Measurements from ENCODE around the gene TMEM218. TPM values are rescaled to one million over a fixed set of nuclear protein-coding genes. Genes with fewer than 3 reads are reported as not detected.
"Not testable (repeated sequence)": the region's sequence is repeated elsewhere in the genome, so short reads cannot be mapped to it uniquely, and the experiment has no call there.

TMEM218 gene
- polyA plus RNA-seq, 1 donor: 19.7 TPM

DNA sequence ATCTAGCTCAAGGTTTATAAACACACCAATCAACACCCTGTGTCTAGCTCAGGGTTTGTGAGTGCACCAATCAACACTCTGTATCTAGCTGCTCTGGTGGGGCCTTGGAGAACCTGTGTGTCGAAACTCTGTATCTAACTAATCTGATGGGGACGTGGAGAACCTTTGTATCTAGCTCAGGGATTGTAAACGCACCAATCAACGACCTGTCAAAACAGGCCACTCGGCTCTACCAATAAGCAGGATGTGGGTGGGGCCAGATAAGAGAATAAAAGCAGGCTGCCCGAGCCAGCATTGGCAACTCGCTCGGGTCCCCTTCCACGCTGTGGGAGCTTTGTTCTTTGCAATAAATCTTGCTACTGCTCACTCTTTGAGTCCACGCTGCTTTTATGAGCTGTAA is 21.3 kb downstream of the TMEM218 start:
- not testable (repeated sequence) for DNase-seq (ENCODE audit: low read depth)

GRCh38 chr11:125089481-125089880 is 21.9 kb downstream of the TMEM218 start:
- not testable (repeated sequence) for DNase-seq (ENCODE audit: low read depth)

GRCh38 chr11:125088576-125089455 is 22.6 kb downstream of the TMEM218 start:
- DNase-seq (ENCODE audit: low read depth): no peak

DNA sequence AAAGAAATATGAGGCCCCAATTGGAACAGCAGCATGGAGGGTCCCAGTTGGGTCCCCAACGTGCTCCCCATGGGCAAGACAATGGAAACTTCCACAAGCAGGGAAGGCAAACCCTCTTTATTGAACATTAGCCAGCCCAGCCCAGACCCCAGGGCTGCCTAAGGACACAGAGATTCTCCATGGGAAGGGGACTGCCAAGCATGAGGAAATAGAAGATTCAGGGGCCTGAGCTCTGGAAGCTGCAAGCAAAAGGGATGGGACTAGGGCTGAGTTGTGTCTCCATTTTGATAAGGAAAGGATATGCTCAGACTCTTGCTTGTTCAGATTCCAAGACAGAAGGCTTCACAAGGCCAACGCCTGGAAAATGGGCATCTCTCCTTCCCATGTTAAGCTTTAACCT is 23.3 kb downstream of the TMEM218 start:
- no peak for DNase-seq (ENCODE audit: low read depth)

GRCh38 chr11:125086633-125087296 is 24.7 kb downstream of the TMEM218 start:
- no peak for DNase-seq (ENCODE audit: low read depth)

DNA sequence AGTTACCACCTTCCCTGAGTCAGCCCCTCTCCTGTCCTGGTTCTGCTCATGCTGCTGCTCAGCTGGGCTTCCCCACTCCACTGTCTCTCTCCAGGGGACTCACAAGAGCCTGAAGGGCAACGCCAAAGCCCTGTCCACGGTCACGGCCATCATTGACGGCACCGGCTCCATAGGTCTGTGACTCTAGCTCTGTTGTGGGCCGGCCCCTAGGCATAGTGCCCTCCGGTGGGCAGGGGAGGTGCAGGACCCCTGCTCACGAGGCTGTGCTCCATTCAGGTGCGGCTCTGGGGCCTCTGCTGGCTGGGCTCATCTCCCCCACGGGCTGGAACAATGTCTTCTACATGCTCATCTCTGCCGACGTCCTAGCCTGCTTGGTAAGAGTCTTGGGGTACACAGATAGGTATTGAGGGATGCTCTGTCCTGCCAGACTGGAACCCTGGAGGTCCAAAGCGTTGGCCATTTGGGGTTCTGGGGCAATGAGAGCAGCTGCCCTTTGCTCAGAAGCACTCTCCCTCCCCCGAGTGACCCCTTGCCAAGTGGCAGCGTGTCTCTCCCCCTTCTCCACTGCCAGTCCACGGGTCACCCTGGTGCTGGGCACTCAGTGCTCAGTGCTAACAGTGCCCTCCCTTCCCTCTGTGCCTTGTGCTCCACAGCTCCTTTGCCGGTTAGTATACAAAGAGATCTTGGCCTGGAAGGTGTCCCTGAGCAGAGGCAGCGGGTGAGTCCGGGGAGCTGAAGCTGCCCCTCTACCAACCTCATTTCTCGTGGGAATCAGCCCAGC is 25.9 kb downstream of the TMEM218 start:
- DNase-seq (ENCODE audit: low read depth): no peak

DNA sequence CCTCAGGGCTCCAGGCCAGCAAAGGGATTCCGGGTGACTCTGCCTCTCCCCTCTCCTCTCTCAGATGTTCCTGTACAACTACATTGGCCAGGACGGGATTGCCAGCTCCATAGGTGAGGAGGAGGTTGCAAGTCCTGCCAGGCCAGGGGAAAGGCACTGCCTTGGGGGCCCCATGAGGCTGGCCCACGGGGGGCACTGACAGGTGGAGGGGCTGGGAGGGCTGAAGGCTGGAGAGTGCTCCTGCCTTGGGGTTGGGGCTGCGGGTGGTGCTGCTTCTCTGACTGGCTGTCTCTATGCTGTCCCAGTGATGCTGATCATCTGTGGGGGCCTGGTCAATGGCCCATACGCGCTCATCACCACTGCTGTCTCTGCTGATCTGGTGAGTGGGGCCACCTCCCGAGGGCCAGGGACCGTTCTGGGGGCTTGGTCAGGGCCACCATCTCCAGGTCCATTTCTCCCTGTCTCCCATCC is 26.6 kb downstream of the TMEM218 start:
- no peak for DNase-seq (ENCODE audit: low read depth)

GRCh38 chr11:125084057-125084416 is 27.4 kb downstream of the TMEM218 start:
- no peak for DNase-seq (ENCODE audit: low read depth)

GRCh38 chr11:125083312-125084056 is 27.9 kb downstream of the TMEM218 start:
- no peak for DNase-seq (ENCODE audit: low read depth)

DNA sequence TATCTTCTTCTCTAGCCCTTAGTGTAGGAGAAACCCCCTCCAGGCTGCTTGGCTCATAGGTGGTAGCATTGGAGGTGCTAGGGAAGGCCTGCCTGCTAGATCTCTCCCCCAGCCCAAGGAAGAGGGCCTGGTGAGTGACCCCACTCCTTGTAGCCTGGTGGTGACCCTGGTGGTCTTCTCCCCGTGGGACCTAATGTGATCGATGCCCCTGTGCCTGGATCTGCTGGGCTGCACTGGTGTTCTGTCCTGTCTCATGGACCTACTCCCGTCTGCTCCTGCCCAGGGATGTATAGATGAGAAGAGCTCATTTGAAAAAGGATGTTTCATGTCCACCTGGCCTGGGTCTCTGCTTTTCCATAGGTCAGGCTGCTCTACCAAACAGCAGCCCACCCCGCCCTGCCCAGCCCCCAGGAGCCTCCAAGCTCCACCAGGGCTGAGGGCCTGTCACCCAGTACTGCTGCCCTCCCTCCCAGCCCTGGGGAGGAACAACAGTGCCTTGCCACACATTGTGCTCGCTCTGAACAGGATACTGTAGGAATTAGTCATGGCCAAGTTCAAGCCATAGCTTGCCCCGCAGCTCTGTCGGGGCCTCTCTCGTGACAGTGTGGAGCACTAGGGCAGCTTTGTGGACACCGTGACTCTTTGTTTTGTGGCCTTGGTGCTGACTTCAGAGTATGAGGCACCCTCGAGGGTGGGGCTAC is 28.7 kb downstream of the TMEM218 start:
- DNase-seq (ENCODE audit: low read depth): no peak

GRCh38 chr11:125082040-125082439 is 29.4 kb downstream of the TMEM218 start:
- no peak for DNase-seq (ENCODE audit: low read depth)

DNA sequence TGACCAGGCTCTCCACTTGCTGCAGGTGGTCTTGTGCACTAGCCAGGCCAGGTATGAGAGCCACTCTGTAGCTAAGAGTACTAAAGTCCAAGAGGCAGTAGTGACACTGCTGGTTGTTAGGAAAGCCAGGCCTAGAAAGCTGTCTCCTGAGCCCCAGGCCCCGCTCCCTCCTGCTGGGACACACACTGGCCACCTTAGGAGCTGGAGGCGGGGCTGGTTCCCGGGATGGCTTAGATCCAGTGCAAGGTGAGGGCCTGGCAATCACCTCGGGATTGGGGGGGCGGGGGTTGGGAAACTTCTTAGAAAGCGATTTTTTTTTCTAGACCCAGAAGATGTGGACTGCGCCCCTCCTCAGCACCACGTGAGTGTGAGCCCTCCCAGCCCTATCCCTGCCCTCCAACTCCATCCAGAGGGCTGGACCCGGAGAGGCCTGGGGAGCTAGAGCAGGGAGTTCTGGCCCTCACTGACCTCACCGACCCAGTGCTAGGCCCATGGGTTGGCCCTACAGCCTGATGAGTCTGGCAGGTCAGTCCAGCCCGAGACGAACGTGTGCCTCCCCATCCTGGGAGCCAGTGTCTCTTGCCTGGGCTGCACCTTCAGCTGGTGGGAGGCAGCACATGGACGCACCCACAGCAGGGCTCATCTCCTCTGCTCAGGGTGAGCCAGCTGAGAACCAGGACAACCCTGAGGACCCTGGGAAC is 30.2 kb downstream of the TMEM218 start:
- DNase-seq (ENCODE audit: low read depth): no peak

GRCh38 chr11:125080531-125080911 is 30.9 kb downstream of the TMEM218 start:
- DNase-seq (ENCODE audit: low read depth): no peak

GRCh38 chr11:125079878-125080530 is 31.4 kb downstream of the TMEM218 start:
- no peak for DNase-seq (ENCODE audit: low read depth)

GRCh38 chr11:125079151-125079877 is 32.1 kb downstream of the TMEM218 start:
- DNase-seq (ENCODE audit: low read depth): no peak

DNA sequence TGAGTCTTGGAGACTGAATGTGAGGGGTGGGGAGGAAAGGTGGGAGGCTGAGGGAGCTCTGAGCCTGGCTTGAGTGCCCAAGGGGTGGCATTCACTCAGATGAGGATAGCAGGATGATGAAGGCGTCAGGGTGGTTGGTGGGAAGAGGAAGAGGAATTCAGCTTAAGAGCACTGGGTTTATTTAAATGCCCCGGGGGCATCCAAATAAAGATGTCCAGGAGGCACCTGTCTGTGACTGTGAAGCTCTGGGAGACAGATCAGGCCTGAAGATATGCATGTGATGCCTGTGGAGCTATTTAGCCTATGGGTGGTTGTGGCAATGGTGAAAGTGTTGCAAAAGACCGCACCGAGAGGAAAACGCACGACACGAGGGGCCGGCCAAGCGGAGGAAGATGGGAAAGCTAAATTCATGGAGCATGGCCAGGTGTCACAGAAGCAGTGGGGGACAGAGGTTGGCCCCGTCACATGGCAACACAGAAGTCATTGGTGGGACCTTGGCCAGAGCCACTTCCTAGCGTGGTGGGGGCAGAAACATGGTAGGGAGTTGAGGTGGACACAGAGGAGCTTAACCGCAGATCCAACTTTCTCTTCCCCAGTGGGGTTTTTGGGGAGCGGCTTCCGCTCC is 32.8 kb downstream of the TMEM218 start:
- DNase-seq (ENCODE audit: low read depth): no peak

GRCh38 chr11:125078016-125078415 is 33.4 kb downstream of the TMEM218 start:
- no peak for DNase-seq (ENCODE audit: low read depth)

DNA sequence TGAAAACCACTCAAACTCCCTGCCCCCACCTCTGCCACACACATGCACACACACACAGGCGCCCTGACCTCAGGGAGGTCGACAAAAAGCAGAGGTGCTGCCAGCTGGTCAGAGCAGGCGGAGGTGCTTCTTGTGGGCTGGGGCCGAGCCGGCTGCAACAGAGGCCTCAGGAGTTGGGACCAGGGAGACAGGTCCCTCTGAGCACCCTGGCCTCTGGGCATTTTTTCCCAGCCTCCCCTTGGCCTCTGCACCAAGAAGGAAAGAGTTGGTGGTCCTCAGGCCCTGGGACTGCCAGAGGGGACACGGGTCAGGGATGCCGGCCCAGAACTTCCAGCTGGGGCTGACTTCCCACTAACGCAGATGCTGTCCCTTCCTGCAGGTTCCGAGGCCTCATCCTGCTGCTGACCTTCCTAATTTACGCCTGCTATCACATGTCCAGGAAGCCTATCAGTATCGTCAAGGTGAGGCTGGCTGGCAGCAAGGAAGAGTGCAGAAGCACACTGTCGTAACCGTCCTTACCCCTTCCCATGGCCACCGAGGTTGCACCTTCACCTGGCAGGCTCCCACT is 35.0 kb downstream of the TMEM218 start:
- no peak for DNase-seq (ENCODE audit: low read depth)
